Gastrocnemius medialis (tissue), 4 donors: ENCODE results near the gene ELAVL1.

ENCODE experiments used
- POLR2A ChIP-seq, 2 donors: fragments of 450-650 bp; IDR thresholded peaks; one replicate each; pipeline ENCODE4 v1.6.1; 2017; ENCODE audit warnings: antibody characterized with exemption in 2 of 2, mild to moderate bottlenecking in 2 of 2, moderate library complexity in 2 of 2
- TF ChIP-seq, protein P1 (sequence below), 5 experiments: fragments of 450-650 bp in 3 of 5; fragments of 200-600 bp in 2 of 5; sonication (generic) in 2 of 5; IDR thresholded peaks in 4 of 5; conservative IDR thresholded peaks in 1 of 5; 1 replicate in 4 of 5; 2 replicates in 1 of 5; pipeline ENCODE4 v1.5.1; 2016 to 2019; ENCODE audit warnings: antibody characterized with exemption in 5 of 5, mild to moderate bottlenecking in 3 of 5, moderate library complexity in 3 of 5

DNA sequence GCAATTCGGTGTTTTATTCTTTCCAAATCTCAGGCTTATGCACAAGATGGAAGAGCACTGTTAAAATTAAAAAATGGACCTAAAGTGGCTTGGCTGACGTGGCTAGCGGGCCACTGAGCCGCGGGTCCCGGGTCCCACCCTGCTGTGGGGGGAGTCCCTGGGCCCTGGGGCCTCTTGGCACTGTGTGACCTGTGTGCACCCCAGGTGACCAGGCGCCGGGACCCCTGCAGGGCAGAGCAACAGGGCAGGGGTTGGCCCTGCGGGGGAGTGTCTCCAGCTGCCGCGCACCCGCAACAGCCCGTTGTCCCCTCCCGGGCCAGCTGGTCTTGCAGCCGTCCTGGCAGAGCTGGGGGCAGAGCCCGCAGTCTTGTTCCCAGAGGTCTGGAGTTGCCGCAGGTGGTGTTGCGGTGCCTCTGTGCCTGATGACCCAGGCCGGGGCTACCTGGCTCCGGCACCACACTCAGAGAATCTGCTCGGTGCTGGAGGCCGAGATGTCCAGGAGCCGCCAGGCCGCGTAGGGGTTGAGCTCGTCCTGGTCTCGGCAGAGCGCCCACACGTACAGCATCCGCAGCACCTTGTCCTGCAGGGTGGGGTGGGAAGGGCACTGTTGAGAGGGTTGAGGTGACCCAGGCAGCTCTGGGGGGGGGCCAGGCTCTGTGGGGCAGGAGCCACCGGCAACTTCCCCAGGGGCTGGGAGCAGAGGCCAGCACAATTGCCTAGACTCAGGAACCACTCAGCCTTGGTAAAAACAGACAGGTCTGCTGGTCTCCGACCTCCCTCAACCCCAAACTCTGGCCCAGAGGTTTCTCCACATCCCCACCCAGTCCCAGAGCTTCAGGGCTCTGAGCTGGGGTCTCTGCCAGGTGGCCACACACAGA, 78.5 kb downstream of the ELAVL1 start:
- TF ChIP-seq, protein P1, sequence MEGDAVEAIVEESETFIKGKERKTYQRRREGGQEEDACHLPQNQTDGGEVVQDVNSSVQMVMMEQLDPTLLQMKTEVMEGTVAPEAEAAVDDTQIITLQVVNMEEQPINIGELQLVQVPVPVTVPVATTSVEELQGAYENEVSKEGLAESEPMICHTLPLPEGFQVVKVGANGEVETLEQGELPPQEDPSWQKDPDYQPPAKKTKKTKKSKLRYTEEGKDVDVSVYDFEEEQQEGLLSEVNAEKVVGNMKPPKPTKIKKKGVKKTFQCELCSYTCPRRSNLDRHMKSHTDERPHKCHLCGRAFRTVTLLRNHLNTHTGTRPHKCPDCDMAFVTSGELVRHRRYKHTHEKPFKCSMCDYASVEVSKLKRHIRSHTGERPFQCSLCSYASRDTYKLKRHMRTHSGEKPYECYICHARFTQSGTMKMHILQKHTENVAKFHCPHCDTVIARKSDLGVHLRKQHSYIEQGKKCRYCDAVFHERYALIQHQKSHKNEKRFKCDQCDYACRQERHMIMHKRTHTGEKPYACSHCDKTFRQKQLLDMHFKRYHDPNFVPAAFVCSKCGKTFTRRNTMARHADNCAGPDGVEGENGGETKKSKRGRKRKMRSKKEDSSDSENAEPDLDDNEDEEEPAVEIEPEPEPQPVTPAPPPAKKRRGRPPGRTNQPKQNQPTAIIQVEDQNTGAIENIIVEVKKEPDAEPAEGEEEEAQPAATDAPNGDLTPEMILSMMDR (IDR thresholded peaks at IDR 0.05 in 4 of 5, conservative IDR thresholded peaks at IDR 0.05 in 1 of 5), result no peak
- TF ChIP-seq POLR2A (IDR thresholded peaks at IDR 0.05), result no peak
